B cell (primary cell): ENCODE results near the gene EPB41L3.

Experiments
- EZH2 ChIP-seq: IDR thresholded peaks from 2 replicates; pipeline ENCODE4 v1.6.1; 2012; ENCODE audit warnings: borderline replicate concordance, low read depth, mild to moderate bottlenecking, moderate library complexity, low read length; ENCODE audit not compliant: insufficient read depth, poor library complexity, severe bottlenecking
- TF ChIP-seq, protein P1 (sequence below): fragments of 200-600 bp; IDR thresholded peaks from one replicate; pipeline ENCODE4 v1.8.0; 2022; ENCODE audit warnings: antibody characterized with exemption, mild to moderate bottlenecking

DNA sequence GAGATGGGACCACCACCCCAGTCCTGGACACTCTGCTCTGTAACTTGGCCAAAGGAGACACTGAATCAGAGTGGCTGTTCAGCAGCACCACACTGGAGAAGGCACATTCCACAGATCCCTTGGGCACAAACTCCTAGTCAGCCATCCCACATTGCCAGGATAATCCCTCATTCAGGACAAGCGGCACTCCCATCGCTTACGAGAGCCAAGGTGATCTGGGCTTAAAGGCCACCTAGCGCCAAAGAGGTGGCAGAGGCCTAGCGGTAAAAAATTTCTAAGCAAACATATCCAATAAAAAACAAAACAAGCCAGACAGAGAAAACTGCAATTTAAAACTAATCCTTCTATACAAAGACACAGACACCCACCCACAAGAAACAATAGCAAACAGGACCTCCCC lies 62.2 kb downstream of the EPB41L3 start:
- TF ChIP-seq, protein P1, sequence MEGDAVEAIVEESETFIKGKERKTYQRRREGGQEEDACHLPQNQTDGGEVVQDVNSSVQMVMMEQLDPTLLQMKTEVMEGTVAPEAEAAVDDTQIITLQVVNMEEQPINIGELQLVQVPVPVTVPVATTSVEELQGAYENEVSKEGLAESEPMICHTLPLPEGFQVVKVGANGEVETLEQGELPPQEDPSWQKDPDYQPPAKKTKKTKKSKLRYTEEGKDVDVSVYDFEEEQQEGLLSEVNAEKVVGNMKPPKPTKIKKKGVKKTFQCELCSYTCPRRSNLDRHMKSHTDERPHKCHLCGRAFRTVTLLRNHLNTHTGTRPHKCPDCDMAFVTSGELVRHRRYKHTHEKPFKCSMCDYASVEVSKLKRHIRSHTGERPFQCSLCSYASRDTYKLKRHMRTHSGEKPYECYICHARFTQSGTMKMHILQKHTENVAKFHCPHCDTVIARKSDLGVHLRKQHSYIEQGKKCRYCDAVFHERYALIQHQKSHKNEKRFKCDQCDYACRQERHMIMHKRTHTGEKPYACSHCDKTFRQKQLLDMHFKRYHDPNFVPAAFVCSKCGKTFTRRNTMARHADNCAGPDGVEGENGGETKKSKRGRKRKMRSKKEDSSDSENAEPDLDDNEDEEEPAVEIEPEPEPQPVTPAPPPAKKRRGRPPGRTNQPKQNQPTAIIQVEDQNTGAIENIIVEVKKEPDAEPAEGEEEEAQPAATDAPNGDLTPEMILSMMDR, result no peak
- TF ChIP-seq EZH2, result no peak
